Mesenteric fat pad (tissue), 1 donor: Measurements from ENCODE around the gene KIN. TPM values are rescaled to one million over a fixed set of nuclear protein-coding genes. Genes with fewer than 3 reads are reported as not detected.
"Not testable (repeated sequence)": the region's sequence is repeated elsewhere in the genome, so short reads cannot be mapped to it uniquely, and the experiment has no call there.

Source experiments
- DNase-seq: peaks from one replicate; pipeline ENCODE4 v3.0.0-alpha.2; 2020; ENCODE audit warnings: low spot score
- total RNA-seq: library from RNA; stranded (reverse); fragmentation: NEBNext Ultra II Directional; extraction: Animal tissue kit (Norgen Biotek cat#: 25700); gene quantifications from one replicate; pipeline ENCODE4 v1.2.1, GENCODE V29; 2021
- donor health status: DM: yes; HTN: yes; CAD: no.

KIN gene
- total RNA-seq, 1 donor from 2014 or later, result 10.6 TPM

DNA sequence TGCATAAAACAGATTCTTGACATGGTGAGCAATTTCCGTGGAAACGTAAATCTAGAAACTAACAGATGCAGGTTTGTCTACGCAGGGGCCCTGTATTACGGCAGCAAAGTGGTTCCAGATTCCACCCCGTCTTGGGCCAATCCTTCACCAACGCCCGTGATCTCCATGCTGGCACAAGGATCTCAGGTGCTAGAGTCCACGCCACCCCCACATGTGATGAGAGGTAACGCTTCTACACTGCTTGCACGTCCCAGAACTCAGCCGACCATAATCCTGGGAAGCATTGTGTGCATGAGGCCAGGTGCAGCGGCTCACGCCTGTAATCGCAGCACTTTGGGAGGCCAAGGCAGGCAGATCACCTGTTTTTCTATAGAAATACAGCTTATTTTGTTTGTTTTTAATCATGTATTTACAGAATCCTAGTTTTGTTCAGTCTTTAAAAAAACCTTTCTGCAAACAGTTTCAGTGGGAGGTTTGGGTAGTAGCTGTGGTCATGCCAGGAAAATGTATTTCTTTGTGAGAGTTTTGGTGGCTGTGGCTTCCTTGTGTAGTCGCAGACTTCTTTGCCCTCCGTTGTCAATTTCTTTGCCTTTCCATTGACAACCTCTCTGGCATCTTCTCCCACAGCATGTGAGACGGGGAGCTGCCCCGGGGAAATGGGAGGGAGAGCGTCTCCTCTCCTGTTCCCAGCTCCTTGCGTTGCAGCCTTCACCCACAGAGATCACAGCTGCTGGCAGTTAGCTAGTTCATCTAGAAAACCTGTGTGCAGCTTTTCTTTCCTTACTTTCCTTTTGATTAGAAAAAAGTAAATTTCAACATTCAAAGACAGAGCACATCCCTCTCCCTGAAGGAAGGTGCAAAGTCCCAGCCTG is 49.0 kb downstream of the KIN start:
- DNase-seq, result no peak

DNA sequence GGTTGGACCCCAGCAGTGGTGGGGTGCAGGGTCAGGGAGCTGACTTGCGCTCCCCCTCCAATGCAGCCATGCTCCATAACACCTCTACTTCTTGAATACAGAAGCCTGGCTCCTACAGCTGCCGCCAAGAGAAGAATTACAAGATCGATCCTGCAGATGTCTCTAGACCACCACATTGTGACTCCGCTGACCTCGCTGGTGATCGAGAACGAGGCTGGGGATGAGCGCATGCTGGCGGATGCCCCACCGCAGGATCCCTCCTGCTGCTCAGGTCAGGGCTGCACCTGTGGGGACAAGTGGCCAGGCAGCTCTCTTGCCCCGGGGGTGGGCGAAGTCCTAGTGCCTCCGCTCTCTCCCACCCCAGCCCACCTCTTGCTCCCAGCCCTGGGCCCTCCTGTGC is 53.0 kb downstream of the KIN start:
- no peak for DNase-seq

DNA sequence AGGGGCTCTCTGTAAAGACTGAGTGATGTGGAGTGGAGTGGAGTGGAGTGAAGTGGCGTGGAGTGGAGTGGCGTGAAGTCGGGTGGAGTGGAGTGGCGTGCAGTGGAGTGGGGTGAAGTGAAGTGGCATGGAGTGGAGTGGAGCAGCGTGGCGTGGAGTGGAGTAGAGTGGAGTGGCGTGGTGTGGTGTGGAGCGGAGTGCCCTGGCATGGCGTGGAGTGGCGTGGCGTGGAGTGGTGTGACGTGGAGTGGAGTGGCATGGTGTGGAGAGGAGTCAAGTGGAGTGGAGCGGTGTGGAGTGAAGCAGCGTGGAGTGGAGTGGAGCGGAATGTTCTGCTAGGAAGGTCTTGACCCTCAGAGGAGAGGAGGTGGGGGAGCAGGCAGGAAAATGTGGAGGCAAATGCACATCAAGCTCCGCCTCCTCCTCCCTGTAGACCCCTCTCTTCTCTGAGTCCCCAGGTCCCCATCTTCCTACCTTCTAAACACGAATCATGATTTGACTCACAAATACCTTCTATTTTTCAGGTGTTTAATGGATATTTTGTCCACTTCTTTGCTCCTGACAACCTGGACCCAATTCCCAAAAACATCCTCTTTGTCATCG is 64.8 kb downstream of the KIN start:
- DNase-seq, result no peak

DNA sequence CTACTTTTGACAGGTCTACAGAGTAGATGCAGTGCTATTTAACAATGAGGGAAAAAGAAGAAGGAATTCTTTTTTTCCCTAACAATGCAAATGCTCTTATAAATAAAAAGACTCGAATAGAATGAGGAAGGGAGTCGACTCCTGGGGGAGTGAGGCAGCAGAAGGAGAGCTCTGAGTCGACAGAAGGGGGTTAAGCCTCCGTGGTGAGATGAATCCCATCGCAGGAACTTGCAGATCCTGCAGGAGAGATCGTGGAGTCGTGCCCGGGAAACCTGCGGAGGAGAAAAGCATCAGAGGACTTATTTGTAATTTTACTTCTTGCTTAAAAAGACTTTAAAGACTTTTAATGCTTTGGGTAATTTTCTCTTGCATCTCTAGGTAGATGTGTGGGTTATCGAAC is 67.3 kb downstream of the KIN start:
- DNase-seq, result no peak

DNA sequence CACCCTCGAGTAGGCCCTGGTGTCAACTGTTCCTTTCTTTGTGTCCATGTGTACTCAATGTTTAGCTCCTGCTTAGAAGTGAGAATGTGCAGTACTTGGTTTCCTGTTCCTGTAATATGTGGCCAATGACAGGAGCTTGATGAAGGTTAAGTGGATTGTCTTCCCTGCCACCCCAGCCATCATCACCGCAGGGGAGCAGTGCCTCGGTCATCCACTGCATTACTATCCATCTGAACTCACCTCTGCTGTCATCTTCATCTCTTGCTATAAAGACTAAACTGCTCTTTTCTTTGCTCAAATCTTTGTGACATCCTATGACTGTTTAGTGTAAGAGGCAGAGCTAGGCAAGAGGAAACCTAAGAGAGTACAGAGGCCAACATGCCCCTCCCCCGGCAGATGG is 69.1 kb downstream of the KIN start:
- no peak for DNase-seq

DNA sequence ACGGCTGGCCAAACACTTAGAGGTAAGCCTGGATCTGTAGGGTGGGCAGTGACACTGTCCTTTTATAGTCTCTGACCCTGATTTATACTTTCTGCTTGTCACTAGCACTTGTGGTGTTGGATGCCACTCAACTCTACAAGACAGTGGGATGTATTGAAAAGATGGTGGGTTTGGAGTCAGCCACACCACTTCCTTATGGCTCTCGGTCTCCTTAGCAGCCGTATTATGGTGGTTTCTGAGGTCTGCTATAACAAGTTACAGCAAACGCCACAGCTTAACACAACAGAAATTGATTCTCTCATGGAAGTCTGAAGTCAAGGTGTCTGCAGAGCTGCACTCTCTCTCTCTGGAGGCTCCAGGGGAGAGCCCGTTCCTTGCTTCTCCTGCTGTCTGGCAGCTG is 70.0 kb downstream of the KIN start:
- DNase-seq, result no peak

DNA sequence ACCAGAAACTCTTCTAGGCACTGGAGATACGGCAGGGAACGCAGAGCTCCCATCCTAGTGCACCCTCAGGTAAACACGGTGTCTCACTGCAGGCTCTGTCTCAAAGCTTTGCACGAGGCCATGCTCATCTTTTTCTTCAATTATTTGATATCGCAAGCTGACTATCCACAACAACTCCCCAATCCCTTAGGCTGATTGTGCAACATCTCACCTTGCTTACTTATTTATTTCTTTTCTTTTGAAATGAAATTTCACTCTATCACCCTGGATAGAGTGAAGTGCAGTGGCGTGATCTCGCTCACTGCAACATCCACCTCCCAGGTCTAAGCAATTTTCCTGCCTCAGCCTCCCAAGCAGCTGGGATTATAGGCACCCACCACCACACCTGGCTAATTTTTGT is 72.3 kb downstream of the KIN start:
- no peak for DNase-seq

DNA sequence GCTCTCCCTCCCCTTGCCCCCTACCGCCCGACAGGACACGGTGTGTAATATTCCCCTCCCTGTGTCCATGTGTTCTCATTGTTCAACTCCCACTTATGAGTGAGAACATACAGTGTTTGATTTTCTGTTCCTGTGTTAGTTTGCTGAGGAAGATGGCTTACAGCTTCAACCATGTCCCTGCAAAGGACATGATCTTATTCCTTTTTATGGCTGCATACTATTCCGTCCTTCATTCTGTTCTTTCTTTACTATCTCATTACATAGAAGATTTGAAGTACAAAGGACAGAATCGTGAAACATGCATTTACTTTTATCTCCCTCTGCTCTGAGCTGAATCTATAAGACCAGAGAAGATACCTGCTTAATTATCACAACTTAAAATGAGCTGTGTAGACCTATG is 76.7 kb downstream of the KIN start:
- not testable (repeated sequence) for DNase-seq

DNA sequence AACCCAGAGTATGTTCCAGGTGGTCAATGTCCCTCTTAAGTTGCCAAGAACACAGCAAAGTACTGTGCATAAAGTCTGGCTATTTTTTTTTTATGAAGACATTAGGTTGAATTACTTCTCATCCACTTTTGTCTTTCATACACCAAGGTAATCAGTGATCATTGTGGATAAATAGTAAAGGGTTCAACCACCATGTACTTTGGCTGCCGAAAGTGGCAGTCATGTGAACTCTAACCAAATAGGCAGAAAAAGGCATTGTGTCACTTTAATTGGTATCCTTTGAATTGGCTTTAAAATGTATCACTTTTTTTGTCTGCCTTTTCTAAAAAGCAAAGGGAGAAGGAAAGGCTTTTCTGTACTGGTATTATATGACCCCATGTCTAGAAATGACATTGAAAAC is 77.3 kb downstream of the KIN start:
- DNase-seq, result no peak

DNA sequence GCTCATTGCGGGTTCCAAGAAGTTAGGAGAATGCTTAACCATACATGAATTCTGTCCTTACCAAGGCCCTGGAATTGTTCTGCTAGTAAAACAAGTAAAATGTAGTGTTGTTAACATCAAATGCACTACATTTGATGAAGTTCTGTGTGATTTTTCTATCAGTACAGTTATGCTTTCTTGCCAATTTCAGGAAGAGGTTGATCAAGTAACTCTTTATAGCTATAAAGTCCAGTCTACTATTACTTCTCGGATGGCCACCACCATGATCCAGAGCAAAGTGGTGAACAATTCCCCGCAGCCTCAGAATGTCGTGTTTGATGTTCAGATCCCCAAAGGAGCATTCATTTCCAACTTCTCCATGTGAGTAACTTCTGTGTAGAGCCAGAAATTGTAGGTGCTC is 79.0 kb downstream of the KIN start:
- DNase-seq, result no peak

DNA sequence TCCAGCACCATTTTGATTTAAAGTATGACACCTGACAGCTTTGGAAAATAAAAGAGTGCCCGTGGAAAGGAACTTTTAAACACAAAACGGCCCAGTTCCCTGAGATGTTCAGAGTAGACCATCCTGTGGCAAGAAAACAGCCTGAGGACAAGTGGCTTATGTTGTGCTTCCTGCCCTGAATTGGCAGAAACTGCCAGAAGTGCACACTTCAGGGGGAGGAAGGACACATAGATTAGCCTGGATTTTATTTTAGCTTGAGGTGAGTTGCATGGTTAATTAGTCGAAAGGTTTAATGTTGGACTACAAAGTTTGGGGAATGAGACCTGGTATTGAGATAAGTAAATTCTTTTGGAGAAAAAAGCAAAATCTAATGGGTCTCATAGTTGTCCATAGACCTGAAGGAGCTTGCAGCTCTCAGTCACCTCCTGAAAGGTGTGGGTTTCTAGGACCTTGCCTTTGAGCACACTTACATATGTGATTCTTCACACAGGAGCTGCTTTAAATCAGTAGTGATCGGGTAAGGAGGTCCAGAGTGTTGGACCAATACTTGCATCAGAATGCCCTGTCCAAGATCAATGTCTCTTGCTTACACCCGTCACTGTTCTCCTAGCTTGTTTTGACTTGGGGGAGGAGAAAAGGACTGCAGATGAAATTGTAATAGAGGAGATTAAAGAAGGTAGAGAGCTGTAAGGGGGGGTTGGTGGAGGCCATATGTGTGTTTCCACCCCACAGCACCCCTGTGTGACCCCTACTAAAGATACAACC is 79.8 kb downstream of the KIN start:
- DNase-seq, result no peak

DNA sequence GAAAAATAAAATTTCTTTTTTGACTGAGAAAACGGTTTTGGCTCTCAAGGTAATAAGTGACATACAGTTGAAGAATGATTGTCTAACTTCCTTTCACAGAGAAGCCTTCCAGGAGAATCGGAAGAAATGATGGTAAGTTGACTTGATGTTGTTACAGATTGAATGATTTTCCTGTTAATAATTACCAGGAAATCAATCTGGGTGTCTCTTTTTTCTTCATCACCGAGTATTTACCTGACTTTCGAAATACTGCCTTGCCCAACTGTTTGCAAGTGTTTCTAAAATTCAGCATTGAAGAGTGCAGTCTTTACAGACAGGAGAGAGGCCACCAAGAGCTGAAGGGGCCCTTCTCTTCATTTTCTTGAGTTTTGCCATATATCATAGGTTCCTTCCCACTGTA is 80.7 kb downstream of the KIN start:
- DNase-seq, result no peak

DNA sequence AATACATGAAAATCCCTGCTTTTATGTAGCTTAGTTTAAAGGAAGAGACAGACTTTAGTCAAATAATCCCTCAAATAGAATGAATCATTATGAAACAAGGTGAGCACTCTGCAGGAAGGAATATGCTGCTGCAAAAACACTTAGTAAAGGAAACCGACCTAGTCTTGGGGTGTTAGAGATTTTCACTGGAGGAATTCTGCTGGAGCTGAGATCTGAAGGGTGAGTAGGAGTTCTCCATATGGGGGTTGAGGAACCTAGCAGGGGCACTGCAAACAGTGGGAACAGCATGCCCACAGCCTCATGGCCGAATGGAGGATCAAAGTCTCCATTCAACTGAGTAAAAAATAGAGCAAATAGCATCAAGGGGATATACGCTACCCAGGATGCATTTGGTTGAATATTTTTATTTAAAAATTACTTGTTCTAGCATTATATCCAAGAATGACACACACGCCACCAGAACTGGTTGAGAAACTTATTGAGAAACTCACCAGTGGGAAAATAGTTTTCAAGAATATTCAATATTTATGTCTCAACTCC is 81.2 kb downstream of the KIN start:
- DNase-seq, result no peak

DNA sequence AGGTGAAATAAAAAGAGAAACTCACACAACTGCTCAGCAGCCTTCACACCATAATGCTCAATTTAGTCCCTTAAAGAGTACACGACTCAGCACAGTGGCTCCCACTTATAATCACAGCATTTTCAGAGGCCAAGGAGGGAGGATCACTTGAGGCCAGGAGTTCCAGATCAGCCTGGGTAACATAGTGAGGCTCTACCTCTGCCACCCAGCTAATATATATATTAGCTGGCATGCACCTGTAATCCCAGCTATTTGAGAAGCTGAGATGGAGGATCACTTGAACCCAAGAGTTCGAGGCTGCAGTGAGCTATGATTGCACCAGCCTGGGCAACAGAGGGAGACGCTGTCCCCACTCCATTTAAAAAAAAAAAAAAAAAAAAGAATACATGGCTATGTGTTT is 82.5 kb downstream of the KIN start:
- DNase-seq, result no peak

DNA sequence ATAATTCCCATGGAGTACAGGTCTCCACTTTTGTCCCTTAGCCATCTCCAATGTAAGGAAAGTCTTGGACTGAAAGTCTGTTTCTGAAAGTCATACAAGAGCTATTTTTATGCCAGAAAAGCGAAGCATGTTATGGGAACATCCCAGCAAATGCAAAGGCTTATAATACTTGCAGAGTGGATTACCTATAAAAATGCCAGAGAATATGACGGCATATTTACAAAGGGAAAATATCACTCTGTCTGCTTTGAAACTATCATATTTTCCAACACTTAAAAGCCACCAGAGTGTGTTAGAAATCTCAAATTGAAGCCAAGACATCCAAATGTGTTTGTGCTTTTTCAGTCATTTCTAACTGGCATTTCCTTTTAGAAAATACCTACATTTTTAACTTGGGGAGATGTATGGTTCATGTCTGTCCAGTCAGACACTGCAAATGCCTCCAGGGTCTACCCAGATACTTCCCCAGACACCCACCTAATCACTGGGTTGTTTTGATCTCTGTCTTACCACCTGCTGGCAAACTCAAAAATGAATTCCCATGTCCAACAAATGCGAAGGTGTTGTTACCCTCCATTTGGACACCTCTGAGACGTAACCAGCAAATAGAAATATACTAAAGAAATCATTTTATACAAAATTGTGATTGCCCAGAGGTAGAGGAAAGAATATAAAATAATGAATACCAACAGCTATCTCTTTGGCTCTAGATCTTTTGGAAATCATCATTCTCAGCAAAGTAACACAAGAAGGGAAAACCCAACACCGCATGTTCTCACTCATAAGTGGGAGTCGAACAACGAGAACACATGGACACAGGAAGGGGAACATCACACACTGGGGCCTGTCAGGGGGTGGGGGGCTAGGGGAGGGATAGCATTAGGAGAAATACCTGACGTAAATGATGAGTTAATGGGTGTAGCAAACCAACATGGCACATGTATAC is 83.4 kb downstream of the KIN start:
- DNase-seq, result no peak

DNA sequence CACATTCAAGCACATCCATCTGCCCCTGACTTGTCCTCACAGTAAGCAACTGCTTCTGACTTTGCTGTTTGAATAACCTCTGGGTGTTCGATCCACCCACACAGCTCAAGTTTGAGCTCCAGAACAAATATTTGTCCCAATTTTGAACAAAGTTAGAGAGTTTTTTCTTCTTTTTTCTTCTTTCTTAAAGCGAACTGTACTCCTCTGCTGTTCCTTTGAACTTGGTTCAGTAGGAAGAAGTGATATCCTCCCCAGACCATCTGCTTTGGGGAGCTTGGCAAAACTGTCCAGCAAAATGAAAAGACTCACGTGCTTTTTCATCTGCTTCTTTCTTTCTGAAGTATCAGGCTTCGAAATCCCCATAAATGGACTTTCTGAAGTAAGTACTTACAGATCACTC is 84.7 kb downstream of the KIN start, which contains the start of gene ITIH2:
Gene ITIH2, plus strand, starts transcription at position 177 of the 400 bp plus-strand sequence. Its CDS starts 119 bp downstream, at position 296.
- no peak for DNase-seq

DNA sequence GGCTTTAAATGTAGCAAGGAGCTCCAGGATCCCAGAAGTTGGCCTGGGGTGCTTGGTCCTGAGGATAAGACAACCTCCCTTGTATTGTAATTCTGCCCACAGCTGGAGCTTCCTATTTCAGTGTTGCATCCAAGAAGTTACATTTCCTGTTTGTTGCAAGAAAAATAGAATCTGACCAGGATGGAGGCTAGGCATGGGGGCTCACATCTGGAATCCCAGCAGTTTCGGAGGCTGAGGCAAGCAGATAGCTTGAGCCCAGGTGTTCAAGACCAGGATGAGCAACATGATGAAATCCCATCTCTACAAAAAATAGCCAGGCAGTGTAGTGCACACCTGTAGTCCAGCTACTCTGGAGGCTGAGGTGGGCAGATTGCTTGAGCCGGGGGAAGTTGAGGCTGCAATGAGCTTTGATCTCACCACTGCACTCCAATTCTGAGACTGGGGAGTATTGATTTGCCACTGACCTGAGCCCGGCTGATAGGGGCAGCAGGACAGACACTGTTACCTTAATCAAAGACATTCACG is 85.4 kb downstream of the KIN start:
- DNase-seq, result no peak

DNA sequence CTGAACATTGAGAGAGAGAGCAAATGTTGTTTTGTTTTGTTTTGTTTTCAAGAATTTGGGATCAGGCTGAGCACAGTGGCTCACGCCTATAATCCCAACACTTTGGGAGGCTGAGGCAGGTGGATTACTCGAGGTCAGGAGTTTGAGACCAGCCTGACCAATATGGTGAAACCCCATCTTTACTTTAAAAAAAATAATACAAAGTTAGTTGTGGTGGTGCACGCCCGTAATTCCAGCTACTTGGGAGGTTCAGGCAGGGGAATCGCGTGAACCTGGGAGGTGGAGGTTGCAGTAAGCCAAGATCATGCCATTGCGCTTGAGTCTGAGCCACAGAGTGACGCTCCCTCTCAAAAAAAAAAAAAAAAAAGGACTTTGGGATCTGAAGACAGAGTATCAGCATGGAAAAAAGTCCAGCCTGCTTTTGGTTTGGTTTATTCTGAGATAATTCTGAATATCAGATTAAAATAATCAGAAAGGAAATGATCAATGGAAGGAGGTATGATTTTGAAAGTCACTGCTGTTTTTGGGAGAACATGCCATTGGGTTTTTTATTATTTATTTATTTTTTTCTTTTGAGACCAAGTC is 86.5 kb downstream of the KIN start:
- no peak for DNase-seq
